ENCODE results near the gene PRG2. TPM values are rescaled to one million over a fixed set of nuclear protein-coding genes. Genes with fewer than 3 reads are reported as not detected.
"Not testable (repeated sequence)": the region's sequence is repeated elsewhere in the genome, so short reads cannot be mapped to it uniquely, and the experiment has no call there.

Gene PRG2
- total RNA-seq, 1 donor from 2014 or later: not detected

- DNase-seq (no peak), ATAC-seq (no peak)
- H3K4me1 ChIP-seq: peaks cover 20% of the 10 kb centered on the region
- H3K9me3 ChIP-seq: no peaks in the 10 kb centered on the region
- H3K4me3 ChIP-seq: no peak within 1 kb of the TSS
- intact Hi-C loops (cut with DNase I): no loop called here
- peaks cover 8% of the 10 kb centered on the region for H3K36me3 ChIP-seq
- TF ChIP-seq CTCF (IDR thresholded peaks at IDR 0.05): no peak
- H3K27me3 ChIP-seq (ENCODE audit: low read depth): no peaks in the 10 kb centered on the region
- H3K27ac ChIP-seq: no peak within 1 kb of the TSS
Observed at GRCh38 chr11:57338142-57338541, 52.3 kb downstream of the PRG2 start, which contains the start of gene P2RX3. TSS of gene P2RX3 (plus strand) at chr11:57338352. CDS start at chr11:57338551, 199 bp downstream.

DNA sequence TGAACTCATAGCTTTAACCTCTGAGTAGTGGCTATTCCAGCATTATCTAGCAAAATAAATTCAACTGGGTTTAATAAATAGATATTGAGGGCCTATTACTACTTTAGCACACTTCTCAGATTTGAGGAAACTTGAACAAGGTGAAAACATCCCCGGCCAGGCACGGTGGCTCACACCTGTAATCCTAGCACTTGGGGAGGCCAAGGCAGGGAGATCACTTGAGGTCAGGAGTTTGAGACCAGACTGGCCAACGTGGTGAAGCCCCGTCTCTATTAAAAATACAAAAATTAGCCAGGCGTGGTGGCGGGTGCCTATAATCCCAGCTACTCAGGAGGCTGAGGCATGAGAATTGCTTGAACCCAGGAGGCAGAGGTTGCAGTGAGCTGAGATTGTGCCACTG lies 53.6 kb downstream of the PRG2 start:
- H3K27me3 ChIP-seq (ENCODE audit: low read depth); intact Hi-C loops (cut with DNase I); ATAC-seq; H3K4me3 ChIP-seq; H3K9me3 ChIP-seq; H3K27ac ChIP-seq; DNase-seq: not testable (repeated sequence)
- peaks cover 20% of the 10 kb centered on the region for H3K4me1 ChIP-seq
- peaks cover 21% of the 10 kb centered on the region for H3K36me3 ChIP-seq

Other genes with a start within 250 kb of the PRG2 start
- 0.12 TPM for gene LRRC55, start 208.7 kb downstream of the PRG2 start, total RNA-seq
- 4.1 TPM for gene APLNR, start 153.4 kb downstream of the PRG2 start, total RNA-seq
- gene TNKS1BP1, start 65.7 kb downstream of the PRG2 start, total RNA-seq: 147 TPM
- 62.2 TPM for gene SSRP1, start 54.8 kb downstream of the PRG2 start, total RNA-seq
- gene P2RX3, start 52.3 kb downstream of the PRG2 start, total RNA-seq: not detected
- gene PRG3, start 9.5 kb downstream of the PRG2 start, total RNA-seq: not detected
- gene SLC43A3, start 36.5 kb upstream of the PRG2 start, total RNA-seq: 102 TPM
- gene RTN4RL2, start 69.9 kb upstream of the PRG2 start, total RNA-seq: 4.8 TPM
- 13.2 TPM for gene SLC43A1, start 125.1 kb upstream of the PRG2 start, total RNA-seq
- gene TIMM10, start 140.1 kb upstream of the PRG2 start, total RNA-seq: 35.3 TPM
- not detected for gene SMTNL1, start 146.9 kb upstream of the PRG2 start, total RNA-seq
- 172 TPM for gene UBE2L6, start 177.0 kb upstream of the PRG2 start, total RNA-seq
- 471 TPM for gene SERPING1, start 207.0 kb upstream of the PRG2 start, total RNA-seq